Embryonic facial prominence (tissue), 1 donor: ENCODE data around the gene APOC1.
"Not testable (repeated sequence)": the region's sequence is repeated elsewhere in the genome, so short reads cannot be mapped to it uniquely, and the experiment has no call there.

Source experiments
- DNase-seq: peaks from one replicate; pipeline ENCODE4 v3.0.0-alpha.2; 2016; ENCODE audit errors: extremely low spot score

The APOC1 gene

GRCh38 chr19:44914433-44915206 lies at the start of gene APOC1:
APOC1 (plus strand) TSS chr19:44914608; CDS start chr19:44914892, 284 bp downstream.
- DNase-seq: peak; percentile 84

DNA sequence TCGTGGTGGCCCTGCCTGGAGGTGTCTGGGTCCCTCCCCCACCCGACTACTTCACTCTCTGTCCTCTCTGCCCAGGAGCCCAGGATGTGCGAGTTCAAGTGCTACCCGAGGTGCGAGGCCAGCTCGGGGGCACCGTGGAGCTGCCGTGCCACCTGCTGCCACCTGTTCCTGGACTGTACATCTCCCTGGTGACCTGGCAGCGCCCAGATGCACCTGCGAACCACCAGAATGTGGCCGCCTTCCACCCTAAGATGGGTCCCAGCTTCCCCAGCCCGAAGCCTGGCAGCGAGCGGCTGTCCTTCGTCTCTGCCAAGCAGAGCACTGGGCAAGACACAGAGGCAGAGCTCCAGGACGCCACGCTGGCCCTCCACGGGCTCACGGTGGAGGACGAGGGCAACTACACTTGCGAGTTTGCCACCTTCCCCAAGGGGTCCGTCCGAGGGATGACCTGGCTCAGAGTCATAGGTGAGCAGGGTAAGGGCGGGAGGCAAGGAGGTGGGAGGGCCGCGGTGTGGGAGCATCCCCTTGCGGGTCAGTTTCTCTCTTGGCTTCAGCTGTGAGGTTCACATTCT lies 49.1 kb upstream of the APOC1 start:
- no peak for DNase-seq

DNA sequence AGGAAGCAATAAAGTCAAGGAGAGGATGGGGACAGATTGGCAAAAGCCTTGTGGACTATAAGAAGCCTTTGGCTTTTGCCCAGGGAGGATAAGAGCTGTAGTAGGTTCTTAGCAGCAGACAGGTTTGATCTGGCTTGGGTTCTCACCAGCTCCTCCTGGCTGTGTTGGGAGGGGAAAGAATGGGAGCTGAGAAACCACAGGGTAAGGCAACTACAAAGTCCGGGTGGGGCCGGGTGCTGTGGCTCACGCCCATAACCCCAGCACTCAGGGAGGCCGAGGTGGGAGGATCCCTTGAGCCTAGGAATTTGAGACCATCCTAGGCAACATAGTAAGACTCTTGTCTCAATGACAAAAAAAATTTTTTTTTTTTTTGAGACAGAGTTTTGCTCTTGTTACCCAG lies 47.7 kb upstream of the APOC1 start:
- DNase-seq: no peak

GRCh38 chr19:44867578-44867977 lies 46.8 kb upstream of the APOC1 start:
- DNase-seq: no peak

DNA sequence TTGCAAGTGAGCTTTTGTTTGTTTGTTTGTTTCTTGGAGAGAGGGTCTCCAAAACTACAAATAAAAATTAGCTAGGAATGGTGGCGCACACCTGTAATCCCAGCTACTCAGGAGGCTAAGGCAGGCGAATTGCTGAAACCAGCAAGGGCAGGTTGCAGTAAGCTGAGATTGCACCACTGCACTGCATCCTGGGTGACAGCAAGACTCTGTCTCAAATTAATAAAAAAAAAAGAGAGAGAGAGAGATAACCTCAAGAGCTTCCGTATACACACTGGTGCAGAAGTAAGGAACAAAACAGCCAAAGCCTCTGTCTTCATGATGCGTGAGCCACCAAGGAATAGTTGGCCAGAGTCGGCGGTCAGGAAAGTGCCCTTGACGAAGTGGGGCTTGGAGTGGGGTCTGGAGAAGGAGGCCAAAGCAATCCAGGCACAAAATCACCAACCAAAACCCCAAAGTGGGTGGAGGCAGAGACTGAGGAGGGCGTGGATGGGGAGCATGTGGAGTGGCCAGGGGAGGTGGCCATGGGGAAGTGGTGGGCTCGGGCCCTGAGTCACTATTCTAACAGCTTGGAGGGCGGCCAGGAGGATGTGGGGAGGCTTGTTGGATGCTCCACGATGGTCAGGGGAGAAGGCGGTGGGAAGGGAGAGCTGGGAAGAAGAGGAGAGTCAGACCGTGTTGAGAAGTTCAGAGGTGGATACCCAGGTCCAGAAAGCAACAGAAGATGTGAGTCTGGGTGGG lies 44.5 kb upstream of the APOC1 start:
- no peak for DNase-seq

- DNase-seq: no peak
Measured at GRCh38 chr19:44871809-44872208, 42.6 kb upstream of the APOC1 start.

GRCh38 chr19:44872661-44873060 lies 41.7 kb upstream of the APOC1 start:
- DNase-seq: no peak

DNA sequence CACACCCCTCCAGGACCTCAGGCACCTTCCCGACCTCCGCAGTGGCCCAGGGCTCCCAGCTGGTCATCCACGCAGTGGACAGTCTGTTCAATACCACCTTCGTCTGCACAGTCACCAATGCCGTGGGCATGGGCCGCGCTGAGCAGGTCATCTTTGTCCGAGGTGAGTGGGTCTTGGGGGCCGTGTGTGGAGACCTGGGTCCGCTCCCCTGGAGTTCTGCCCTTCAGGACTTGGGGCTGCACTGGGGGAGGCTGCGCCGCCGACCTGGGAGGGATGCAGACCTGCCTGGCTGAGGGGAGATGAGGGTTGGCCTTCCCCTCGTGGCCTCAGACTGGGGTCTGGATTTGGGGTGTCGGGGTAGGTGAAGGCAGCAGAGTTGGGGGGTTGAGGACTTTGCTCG lies 40.1 kb upstream of the APOC1 start:
- DNase-seq: no peak

DNA sequence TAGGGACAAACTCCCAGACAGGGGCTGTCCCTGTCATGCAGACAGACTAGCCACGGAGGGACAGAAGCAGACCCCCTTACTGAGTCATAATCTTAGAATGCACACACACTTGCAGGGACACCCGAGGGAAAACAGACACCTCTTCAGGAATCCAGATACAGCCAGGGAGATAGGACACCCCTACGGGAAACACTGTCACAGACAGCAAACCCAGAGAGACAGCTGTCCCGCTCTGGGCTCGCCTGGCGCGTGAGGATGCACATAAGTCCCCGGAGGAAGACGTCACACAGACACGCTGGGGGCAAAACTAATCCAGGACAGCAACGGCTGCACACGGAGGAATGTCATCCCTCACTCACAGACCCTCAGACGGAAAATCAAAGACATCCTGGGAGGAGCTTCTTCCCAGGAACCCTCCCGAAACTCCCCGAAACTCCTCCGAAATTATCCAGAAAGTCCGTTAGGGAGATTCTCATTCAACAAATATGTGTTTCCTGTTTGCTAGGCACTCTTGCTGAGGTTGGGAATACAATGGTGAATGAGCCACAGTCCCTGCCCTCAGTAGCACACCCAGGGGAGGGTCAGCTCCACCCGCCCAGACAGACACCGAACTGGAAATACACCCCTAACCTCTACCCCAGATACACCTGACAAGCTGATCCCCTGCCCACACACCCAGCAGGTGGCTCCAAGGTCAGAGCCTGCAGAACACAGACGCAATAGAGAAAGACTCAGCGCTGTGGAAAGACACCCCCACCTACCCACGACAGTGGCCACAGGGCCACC lies 38.5 kb upstream of the APOC1 start:
- no peak for DNase-seq

- no peak for DNase-seq
Measured at GRCh38 chr19:44876930-44877535, 37.4 kb upstream of the APOC1 start.

DNA sequence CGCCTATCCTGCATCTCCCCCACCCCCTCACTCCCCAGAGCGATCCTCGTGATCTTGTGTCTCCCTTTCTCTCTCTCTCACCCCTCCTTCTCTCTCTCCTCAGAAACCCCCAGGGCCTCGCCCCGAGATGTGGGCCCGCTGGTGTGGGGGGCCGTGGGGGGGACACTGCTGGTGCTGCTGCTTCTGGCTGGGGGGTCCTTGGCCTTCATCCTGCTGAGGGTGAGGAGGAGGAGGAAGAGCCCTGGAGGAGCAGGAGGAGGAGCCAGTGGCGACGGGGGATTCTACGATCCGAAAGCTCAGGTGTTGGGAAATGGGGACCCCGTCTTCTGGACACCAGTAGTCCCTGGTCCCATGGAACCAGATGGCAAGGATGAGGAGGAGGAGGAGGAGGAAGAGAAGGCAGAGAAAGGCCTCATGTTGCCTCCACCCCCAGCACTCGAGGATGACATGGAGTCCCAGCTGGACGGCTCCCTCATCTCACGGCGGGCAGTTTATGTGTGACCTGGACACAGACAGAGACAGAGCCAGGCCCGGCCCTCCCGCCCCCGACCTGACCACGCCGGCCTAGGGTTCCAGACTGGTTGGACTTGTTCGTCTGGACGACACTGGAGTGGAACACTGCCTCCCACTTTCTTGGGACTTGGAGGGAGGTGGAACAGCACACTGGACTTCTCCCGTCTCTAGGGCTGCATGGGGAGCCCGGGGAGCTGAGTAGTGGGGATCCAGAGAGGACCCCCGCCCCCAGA lies 36.1 kb upstream of the APOC1 start:
- DNase-seq: no peak

GRCh38 chr19:44879309-44880065 lies 34.9 kb upstream of the APOC1 start:
- DNase-seq: no peak

DNA sequence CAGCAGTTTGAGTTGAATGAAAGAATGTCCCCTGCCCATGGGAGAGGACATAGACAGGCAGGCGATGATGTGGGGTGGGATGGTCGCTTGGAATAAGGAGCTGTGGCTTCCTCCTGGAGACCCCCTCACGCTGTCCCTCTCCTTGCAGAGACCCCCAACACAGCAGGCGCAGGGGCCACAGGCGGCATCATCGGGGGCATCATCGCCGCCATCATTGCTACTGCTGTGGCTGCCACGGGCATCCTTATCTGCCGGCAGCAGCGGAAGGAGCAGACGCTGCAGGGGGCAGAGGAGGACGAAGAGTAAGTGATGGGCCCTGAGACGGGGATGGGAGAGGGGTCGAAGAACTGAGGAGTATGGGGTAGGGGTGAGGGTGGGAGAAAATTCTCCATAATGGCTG lies 32.3 kb upstream of the APOC1 start:
- DNase-seq: no peak

- DNase-seq: not testable (repeated sequence)
Measured at GRCh38 chr19:44882619-44883397, 31.6 kb upstream of the APOC1 start.

GRCh38 chr19:44883922-44884321 lies 30.5 kb upstream of the APOC1 start:
- DNase-seq: no peak

GRCh38 chr19:44884566-44884965 lies 29.8 kb upstream of the APOC1 start:
- DNase-seq: no peak

- DNase-seq: no peak
Measured at GRCh38 chr19:44886141-44886540, 28.3 kb upstream of the APOC1 start.

GRCh38 chr19:44887648-44888047 lies 26.8 kb upstream of the APOC1 start:
- DNase-seq: no peak

GRCh38 chr19:44888335-44888734 lies 26.1 kb upstream of the APOC1 start:
- not testable (repeated sequence) for DNase-seq
